KG1 (cell line): ENCODE results near the gene ZFYVE28.

Experiments
- DNase-seq: peaks from one replicate; lab custom pipeline; 2025; lab: John Stamatoyannopoulos, UW

ZFYVE28 gene

DNA sequence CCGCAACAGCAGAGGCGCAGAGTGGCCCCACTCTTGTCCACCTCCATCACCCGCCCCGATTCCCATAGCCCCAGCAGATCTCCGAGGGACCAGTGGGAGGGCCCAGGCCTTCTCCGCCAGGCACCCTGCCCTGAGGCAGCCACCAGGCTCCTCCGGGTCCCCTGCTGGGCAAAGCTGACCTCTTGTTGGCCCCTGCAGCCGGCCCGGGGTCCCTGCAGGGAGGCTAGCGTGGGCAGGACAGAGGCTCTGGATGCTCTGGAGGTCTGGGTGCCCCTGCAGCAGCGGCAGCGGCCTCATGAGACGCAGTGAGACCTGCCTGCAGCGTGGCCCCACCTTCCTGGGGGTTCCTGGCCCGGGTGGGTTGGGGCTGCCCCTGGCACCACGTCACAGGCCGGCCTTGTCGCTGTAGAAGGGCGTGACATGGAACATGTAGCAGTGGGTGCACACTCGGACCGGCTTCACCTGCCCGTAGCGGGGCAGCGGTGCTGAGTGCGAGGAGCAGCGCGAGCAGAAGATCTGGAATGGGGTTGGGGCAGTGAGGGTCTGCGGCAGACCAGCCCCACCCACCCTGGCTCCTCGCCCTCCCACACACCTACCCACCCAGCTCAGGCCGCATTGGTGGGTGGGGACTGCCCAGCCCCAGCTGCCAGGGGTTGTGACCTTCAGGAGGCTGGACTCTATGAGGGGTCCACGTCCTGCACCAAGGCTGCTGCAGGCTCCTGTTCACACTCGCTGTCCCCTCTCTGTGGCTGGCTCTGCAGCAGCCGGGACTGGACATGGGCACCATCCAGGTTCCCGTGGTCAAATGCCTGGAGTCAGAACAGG, 147.9 kb downstream of the ZFYVE28 start:
- DNase-seq = no peak

DNA sequence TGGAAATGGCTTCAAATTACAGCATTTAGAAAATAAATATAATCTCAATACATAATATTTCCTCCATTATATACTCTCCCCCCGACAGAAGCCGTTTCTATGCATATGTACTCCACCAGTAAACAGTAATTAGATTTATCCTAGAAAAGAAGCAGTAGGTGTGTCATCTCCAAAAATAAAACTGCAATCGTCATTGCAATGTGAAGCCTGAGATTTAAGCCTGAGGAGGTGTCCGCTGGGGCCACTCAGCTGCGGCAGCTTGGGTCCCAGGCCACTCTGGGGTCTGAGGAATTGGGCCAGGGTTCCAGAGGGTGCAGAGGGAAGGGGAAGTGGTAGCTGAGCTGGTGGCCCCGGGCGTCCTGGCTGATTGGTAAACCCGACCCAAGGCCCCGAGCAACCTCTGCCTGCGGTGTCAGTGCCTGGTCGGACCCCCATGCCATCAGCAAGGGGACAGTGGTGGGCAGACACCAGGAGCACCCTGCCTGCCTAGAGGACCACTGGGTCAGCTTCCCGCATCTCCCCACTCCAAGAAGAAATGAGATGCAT, 148.8 kb downstream of the ZFYVE28 start:
- DNase-seq = no peak

DNA sequence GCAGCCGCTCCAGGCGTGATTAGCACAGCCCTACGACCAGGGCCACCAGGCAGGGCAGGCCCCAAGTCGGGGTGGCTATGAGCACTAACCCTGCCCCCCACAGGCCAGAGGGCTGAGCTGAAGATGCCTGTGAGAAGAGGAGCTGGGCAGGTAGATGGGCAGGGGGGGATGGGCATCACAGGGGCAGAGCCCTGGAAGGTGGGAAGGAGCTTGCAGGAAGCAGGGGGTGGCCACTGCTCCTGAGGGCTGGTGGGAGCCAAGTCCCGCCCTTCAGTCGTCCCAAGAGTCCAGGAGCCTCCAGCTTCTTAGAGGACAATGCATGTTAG, 149.3 kb downstream of the ZFYVE28 start:
- no peak for DNase-seq

DNA sequence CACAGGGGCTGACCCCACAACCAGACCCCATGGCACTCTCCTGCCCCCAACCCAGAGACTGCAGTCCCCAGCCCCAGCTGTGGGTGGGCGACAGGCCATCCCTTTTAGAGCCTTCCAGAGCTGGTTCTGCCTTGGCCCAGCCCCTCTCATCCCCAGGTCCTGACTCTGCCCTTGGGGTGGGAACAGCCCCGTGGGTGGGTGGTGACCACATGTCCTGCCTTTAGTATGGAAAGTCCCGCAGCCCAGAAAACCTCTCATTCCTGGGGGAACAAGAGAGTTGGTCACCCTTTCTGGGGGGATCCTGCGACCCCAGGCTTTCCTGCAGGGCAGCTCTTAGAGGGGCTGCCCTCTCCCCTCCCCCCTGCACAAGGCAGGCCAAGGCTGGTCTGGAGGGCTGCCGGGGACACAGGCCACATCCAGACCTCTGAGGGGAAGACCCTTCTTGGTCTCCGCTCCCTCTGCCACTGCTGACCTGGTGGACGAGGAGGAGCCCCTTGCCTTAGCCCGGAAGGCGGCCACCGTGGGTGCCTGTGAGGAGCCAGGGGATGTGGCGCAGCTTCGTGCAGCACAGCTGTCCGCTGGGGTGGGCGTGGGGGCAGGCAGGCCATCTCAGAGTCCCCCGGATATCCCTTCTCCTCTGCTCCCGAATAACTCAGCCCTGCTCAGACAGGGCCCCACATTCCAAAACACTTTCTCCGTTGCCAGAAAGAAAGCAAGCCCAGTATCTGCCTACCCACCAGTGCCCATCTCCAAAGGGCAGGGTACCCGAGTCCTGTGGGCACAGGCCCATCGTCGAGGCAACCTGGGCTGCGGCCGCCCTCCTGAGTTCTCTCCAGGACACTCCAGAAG, 149.9 kb downstream of the ZFYVE28 start:
- DNase-seq = no peak

DNA sequence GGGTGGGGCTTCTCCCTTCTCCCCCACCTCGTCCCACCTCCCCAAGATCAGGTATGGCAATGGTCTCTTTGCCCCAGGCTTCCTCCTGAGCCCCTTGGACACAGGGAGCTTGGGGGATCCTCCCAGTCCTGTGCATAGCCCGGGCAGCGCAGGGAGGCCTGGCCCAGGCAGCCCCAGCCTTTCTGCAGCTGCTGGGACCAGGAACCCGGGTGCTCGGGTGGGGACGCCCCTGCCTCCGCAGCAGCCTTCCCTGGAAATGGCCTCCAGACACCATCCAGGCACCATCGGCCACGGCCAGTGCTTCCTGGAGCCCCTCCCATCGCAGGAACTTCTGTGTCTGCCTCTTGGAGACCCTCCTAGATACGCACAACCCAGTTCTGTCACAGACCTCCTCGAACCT, 150.6 kb downstream of the ZFYVE28 start:
- DNase-seq = no peak

DNA sequence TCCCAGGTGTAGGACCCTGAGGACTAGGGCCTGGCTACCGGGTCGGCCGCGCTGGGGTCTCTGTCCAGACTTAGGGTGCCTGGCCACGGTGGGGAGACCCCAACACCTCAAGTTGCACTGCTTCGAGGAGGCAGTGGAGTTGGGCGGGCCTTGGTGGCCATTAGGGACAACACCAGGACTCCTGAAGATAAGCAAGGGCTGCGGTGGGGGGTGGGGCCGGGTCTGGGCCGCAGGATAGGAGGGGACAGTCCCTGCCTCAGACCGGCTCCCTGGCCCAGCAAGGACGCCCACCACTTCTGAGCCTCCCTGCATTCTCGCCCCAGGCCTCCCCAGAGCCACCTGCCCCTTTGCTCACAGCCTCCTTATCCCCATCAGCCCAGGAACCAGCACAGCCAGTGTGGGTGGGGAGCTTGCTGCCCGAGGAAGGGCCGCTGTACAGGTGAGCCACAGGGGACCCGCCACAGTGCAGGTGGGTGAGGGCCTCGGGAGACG, 151.1 kb downstream of the ZFYVE28 start:
- no peak for DNase-seq

DNA sequence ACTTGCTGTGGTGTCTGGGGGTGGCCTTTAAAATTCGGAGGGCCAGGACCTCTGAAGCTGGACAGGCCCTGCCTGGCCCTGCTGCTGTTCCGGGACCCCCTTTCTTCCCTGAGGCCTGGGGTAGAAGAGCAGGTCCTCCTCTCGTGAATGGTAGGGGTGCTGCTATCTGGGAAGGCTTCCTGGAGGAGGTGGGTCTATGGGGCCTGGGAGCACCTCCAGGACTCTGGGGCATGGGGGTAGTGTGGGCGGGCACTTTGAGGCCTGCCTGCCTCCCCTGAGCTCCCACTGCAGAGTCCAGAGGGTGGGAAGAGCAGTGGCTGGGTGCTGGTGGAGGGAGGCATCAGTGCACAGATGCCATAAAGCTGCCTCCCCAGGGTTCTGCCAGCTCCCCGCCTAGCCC, 151.6 kb downstream of the ZFYVE28 start:
- no peak for DNase-seq

DNA sequence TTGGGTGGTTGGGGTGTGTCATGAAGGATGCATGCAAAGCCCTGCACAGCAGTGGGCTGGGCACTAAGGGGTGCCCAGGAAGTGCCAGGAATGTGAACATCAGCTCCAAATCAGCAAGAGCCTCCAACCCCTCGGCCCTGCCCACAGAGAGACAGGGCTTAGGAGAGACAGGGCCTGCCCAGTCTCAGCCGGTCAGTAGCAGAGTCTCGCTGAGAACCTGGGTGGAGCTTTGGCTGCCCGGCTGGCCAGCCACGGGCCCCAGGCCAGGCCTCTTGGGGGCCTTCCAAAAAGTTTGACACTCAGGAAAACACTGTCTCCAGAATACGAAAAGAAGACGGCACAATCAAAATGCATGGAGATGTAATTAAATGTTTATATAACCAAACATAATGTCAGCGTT, 152.3 kb downstream of the ZFYVE28 start:
- DNase-seq = no peak

DNA sequence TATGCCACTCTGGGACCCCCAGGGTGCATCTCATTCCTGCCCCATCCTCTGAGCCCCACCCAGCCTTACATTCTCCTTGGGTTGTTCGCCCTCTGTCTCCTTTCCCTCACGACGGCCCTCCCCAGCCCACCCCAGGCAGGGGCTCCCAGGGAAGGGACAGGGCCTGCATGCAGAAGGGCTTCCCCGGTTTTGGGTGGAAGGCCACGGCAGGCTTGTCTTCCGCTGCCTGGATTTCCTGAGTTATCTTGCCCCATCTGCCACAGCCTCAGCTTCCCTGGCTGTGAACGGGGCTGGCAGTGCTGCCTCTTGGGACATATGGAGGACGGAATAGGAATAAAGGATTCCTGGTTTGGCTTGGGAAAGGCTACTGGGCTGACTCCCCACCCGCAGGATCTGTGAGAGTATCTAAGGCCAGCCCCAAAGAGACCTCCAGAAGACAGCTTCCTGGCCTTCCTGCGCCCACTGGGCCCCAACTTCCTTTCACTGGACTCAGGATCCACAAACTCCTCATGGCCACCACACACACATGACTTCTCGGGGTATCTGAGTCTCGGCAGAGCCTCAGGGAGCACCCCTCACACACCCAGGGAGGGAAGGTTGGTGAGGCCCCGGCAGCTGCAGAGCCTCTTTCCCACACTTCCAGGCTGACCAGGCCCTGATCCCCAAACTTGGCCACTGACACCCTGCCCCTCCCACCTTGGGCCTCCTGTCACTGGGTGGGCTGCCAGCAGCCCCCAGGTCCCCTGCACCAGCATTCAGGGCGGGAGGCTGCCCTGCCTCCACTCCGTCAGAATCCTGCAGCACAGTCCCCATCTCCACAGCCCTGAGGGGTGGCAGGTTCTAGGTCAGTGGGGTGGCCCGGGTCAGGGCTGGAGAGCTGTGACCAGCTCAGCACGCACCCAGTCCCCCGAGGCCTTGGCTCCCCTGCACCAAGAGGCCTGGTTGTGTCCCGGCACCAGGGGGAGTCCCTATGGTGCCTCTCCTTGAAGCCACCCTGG, 153.0 kb downstream of the ZFYVE28 start:
- DNase-seq = no peak

DNA sequence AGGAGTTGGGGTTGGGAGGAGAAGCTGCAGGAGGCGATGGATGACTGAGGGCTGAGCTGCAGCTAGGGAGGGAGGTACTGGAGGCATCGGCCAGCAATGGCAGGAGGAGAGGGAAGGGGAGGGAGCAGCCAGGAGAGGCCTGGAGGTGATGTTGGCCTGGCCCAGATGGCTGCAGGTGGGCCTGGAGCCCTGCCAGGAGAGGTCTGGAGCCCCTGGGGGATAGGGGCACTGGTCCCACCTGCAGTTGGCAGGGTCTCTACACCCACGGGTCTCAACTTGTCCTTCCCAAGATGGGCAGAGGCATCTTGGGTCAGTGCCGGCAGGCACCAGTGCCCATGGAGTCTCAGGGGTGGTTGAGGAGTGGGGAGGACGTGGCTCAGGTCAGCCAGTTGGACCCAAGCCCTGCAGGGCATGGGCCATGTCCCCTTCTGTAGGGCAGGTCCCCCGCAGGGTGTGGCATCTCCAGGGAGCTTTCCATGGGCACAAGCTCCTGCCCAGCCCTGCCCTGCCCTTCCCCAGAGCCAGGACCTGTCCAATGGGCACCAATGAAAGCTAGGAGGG, 153.9 kb downstream of the ZFYVE28 start:
- DNase-seq = no peak

DNA sequence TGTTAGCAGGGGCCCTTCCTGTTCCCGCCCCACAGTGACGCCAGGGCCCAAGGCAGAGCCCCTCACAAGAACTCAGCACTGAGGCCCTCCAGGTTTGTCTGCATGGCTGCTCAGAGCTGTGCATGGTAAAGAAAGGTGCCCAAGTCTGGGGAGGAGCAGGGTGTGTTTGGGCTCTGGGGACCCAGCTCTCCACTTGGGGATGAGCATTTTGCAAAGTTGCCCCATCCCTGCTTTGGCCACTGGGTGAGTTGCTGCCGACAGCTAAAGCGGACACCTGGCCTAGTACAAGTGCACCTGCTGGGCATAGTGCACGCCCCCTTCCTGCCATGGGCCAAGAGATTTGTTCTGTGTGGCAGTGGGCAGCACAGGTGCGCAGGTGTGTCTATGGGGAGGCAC, 154.5 kb downstream of the ZFYVE28 start:
- DNase-seq = no peak

DNA sequence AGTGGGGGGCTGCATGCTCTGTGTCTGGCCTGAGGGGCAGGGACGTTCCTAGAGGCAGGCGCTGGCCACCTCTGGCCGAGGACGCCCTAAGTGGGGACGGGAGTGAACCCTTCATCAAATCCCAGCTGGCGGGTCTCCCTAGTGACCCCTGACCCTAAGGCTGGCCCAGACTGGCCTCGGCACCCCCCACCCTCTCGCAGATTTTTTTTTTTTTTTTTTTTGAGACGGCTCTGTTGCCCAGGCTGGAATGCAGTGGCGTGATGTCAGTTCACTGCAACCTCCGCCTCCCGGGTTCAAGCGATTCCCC, 155.5 kb downstream of the ZFYVE28 start:
- no peak for DNase-seq

DNA sequence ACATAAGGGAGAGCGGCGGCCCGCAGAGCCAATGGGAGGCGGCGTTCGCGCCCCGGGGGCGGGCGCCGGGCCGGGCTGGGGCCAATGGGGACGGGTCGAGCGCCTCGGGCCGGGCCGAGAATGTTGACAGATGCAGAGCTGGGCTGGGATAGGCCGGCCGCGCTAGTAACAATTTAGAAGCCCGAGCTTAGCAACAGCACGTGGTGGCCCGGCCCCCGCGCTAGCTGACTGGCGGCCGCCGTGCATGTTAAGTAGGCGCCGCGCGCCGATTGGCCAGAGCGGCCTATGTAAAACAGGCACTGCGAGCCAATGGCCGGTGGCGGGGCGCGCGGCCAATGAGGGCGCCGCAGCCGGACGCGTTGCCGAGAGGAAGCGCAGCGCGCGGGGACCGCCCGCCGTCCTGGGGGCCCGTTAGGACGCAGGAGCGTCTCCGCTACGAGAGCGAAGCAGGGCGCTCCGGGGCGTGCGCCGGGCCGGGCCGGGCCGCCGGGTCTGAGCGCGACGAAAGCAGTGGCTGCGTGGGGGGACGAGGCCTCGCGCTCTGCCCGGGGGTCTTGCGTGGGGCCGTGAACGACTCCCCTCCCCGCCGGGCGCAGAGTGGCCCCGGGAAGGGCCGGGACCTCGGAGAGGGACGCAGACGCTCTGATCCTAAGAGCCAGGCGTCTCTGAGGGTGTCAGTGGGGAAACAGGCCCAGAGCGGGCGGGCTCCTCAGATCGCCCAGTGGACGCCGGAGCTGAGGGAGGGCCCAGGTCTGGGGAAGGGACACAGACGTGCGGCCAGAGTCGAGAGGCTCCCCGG, 156.1 kb downstream of the ZFYVE28 start:
- DNase-seq = peak; percentile 96

DNA sequence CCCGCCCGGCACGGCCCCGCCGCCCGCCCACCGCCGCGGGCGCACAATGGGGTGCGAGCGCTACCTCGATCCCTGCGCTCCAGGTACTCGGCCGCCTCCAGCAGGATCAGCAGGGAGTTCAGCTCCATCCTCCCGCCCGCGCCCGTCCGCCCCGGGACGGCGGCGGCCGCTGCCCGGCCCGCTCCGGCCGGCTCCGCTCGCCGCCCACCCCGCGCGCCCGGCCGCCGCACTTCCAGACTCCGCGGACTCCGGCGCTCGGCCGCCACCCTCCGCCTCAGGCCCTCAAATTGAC, 156.6 kb downstream of the ZFYVE28 start, which contains the start of gene MXD4:
MXD4 (minus strand) TSS at position 257 of the 292 bp plus-strand sequence; CDS start at position 128, 129 bp downstream.
- no peak for DNase-seq

DNA sequence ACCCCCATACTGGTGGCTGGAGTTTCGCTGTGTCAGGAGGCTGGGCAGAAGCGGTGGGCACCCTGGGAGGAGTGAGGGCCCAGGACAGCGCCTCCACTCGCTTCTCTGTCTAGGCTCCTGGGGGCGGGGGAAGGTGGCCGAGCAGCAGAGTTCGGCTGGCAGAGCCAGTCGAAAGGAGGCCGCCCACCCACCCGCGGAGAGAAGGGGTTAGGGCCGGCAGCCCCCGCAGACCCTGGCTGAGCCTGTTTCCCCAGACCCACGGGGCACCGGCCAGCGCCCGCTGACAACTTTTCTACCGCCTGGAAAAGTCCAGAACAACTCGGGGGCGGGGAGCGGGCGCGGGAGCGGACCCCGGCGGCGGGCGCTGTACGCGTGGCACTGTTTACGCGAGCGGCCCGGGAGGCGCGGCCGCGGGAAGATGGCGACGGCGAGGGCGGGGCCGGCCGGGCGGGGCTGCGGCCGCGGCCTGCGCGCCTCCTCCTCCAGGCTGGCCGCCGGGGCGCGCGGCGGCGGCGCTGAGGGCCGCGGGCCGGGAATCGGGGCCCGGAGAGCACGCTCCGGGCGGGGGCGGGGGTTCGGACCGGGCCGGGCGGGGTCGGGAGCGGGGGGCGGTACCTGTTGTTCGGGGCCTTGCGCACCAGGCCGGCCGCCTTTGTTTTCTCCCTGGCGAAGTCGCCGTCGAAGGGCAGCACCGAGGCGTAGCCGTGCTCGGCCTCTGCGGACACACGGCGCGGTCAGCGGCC, 157.2 kb downstream of the ZFYVE28 start:
- DNase-seq = no peak

DNA sequence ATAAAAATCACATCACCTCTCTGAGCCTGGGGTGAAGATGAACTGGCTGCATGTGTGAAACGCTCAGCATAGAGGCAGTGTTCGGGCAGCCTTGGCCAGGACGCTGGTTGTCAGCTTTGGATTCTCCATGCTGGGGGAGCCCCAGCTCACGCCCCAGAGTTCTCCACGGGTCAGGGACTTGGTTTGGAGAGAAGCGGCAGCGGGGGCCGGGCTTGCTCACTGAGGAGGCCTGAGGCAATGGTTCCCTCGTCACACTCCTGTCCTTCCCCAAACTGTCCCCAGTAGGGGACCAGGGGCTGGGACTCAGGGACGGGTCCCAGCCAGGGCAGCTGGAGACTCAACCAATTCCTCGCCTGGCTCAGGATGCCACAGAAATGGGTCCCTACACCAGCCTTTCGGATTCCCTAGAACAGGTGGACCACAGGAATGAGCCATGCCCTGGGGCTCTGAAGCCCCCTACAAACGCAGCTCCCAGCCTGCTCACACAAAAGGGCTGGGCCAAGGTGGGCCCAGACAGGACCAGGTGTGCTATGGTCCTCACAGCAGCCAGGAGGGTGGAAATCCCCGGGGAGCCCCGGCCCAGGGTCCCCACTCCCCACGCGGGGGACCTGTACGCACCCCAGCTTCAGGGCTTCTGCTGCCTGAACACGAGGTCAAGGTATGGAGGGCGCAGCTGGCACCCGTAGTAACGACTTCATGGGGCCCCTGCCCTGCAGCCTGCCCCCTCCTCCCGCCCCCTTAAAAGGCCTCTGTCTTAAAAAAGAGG, 157.9 kb downstream of the ZFYVE28 start:
- DNase-seq = no peak

DNA sequence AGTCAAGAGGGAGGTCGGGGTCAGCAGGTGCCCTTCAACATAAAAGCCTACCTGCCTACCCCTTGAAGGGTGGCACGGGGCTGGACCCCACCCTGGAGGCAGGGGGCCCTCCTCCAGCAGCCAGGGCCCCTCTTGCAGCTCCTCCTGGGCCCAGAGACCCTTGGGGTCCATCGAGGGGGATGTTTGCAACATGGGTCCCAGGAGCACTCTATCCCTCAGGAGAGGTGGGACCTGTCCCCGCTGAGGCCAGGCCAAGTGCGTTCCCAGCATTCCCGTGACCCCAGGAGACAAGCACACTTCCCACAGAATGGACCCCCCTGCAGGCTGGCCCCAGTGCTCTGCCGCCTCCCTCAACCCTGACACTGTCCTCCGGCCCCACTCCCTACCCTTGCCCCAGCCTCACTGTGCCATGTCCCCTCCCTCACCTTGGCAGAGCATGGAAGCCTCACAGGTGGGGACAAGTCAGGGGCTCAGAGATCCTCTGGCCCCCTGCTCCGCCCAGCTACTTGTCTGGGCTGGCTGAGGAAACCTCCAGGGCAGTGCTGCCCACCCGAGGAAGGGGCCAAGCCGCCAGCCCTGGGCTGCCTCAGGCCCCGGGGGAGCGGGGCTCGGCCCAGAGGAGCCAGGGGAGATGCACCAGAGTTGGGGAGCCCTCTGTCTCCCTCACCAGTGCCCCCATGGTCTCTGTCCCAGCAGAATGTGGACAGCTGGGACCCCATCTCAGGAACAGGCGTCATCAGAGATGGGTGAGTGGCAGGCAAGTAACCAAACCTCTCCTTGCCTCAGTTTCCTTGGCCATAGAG, 158.7 kb downstream of the ZFYVE28 start:
- no peak for DNase-seq

DNA sequence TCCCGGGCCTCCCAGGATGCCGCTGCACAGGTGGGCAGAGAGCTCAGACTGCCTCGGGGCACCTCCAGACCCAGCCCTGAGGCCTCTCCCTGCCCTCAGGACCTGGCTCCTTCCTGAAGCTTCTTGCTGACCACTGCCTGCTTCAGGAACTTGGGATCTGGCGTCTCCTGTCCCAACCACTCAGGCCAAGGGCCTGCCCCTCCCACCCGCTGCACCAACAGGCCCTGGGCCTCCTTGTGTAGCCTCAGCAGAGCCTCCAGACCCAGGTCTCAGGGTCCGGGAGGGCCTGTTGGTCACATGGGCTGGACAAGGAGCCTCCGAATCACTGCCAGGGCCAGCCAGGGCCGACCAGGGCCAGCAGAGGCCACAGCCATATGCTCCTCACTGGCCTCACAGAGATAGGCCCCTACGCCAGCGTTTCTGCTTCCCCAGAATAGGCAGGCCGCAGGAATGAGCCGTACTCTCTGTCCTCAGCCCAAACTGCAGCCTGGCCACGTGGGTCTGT, 159.4 kb downstream of the ZFYVE28 start:
- no peak for DNase-seq
